Fibroblast of skin of right biceps (primary cell): ENCODE results near the gene GMPPB.
"Not testable (repeated sequence)": the region's sequence is repeated elsewhere in the genome, so short reads cannot be mapped to it uniquely, and the experiment has no call there.

ENCODE experiments used
- DNase-seq: peaks from one replicate; pipeline ENCODE4 v3.0.0-alpha.2; 2013

The GMPPB gene

DNA sequence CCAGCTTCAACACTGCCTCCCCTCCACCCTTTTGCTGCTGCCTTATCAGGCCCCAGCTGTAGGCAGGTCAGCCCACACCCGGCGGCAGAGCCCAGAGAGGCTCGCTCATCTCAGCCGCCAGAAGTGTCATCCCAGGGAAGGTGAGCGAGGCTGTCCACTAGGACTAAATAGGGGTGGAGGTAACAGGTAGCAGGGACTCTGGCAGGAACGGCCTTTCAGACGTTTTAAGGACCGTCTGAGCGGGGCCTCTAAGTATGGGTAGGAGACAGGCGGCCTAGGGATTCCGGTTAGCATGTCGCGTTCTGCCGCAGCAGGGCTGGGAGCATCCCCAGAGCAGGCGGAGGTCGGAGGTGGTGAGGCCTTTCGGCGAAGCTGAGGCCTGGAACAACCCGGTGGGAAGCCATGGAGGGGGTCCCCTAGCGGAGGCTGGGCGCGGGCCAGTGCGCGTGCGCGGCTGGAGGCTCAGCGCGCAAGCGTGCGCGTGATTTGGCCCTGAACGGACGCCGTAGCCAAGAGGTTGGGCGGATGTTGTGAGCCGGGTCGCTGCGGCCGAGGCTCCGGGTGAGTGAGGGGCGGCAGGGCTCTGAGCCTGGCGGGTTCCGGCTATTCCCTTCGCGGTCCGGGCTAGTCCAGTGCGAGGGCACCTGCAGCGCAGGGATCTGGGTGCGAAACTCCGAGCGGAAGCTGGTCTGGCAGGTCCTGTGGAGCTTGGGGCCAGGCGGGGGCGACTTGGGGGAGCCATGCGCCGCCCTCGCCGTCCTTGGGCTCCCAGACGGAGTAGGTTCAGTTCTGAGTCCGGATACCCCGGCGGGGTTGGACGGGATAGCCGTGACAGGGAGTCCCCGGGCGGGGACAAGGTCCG, 34.5 kb downstream of the GMPPB start, which contains the start of the genes MST1 and RNF123:
Gene MST1 (minus strand): TSS at position 429 of the 862 bp plus-strand sequence. CDS start 783 bp downstream, outside the sequence.
Gene RNF123 (plus strand): TSS at position 512 of the 862 bp plus-strand sequence. CDS start 1,609 bp downstream, outside the sequence.
- DNase-seq: peak; percentile 92

DNA sequence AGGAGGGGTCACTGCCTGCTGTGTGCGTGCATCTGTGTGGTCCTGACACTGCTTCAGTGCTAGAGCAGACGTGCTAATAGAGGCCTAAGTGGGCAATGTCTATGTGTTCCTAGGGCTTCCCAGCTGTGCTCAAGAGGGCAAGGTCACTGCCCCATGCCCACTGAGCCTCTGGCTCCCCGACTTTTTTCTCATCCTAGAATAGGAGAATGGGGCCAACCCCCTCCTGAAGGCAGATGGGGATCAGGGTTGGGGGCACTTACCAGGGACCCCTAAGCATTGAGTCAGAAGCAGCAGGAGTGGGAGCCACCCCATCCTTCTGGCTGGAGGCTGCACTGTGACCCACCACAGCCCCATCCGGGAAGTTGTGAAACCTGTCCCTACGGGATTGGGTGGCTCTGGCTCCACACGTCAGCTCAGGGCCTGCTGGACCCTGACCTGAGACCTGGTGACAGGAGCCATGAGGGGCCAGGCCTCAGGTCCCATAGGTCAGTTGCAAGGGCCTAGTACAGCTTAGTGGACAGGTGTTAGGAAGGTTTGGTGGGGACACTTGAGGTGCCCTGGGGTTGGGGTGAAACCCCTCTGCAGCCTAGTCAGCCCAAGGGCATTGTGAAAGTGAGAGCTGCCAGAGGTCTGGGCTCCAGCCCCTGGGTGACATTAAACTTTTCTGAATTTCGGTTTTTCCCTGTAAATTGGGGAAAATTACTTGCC, 35.3 kb downstream of the GMPPB start:
- not testable (repeated sequence) for DNase-seq

DNA sequence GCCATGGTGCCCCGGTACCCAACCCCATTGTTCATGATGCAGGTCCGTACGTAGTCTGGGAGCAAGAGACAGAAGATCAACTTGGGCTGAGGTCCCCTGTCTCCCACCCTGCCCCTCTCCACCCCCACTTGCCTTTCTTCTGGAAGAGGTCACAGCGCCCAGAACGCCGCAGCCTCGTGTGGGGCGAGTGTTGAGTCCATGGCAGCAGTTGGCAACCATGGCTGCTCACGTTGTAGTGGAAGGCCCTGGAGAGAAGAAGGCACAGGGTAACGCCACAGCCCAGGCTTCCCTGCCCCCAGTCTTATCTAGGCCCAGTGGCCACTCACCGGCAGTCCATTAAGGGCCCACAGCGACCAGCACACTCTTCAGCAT, 36.3 kb downstream of the GMPPB start:
- DNase-seq: not testable (repeated sequence)

DNA sequence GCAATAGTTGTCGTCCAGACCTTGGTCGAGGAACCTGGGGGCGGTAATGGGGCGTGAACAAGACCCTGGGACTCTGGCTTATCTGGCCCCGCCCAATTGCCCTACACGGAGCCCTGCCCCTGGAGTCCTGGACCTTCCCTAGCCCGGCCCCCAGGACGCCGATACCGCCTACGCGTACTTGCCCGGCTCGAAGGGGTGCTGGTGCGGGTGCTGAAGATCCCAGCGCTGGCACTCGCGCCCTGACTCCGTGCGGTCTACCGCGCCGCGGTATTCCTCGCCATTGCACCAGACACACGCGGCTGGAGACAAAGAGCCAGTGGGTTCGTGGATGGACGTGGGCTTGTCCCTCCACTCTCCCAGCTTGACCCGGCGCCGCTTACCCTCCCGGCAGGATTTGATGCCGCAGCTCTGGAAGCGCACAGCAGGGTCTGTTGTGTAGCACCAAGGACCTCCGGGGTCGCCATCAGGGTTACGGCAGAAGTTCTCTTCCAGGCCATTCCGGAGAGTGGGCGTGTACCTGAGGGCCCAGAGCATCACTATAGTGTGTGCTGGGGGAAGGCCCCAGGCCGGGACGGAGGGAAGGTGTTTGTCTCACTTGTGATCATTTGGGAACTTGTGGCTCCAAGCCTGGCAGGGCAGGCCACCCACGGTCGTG, 36.9 kb downstream of the GMPPB start:
- DNase-seq: peak; percentile 47

DNA sequence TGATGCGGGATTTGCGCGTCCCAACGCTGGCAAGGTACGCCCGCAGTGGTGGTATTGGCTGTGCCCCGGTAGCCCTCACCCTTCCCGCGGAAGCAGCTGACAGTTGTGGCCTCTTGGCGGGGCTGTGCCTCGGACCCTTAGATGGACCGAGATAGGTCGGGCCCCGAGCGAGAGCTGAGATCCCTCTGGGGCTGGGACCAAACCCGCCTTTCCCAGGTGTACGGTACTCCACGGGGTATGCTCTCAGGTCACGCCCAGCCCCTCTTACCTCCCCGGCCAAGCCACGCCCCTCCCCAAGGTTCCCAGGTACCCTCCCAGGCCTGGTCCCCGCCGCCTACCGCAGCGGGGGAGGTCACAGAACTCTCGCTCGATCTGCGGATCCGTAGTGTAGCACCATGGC, 37.4 kb downstream of the GMPPB start:
- DNase-seq: not testable (repeated sequence)

DNA sequence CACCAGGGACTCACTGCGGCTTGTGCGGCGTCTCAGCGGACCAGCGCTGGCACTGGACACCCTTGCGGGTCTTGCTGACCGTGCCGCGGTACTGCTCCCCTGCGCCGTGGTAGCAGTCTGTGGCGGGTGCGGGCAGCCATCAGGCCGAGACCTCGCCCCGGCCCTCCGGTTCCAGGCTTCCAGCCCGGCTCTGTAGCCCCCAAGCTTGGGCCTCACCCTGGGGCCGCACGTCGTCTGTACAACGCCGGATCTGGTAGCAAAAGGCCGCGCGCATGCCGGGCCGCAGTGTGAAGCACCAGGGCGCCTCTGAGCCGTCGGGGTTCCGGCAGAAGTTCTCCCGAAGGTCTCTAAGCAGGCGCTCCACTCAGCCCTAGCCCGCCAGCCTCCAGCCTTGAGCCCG, 37.9 kb downstream of the GMPPB start:
- not testable (repeated sequence) for DNase-seq

DNA sequence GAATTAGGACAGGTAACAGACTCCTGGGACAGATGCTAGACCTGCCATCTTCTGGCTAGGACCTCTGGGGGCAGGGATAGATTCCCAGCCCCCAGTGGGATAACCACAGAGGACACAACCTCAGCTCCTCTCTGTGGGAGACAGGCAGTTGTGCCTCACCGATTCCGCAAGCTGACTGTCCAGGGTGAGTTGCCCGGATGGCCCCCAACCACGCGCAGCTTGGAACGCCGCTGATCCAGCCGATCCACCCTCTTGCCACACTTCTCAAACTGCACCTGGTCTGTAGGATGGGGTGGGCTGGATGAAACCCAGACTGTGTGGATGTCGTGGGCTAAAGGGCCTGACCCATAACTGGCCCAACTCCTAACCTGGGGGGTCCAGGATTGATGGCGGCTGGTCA, 38.6 kb downstream of the GMPPB start:
- DNase-seq: not testable (repeated sequence)

DNA sequence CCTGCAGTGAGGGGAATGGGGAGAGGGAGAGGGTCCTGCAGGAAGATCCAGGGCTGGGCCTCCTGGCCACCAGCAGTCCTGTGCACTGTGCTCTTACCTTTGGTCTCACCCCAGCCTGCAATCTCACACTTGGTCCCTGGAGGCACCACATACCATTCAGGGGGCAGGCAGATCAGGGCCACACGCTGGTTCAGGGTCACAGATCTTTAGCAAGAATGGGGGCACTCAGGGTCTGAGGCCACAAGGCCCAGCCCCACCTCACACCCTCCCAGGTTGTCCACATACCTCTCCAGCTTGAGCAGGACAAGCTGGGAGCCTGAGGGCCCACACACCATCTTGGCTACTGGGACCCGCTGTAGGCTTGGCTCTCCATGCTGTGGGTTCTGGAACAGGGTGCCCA, 39.3 kb downstream of the GMPPB start:
- DNase-seq: not testable (repeated sequence)

DNA sequence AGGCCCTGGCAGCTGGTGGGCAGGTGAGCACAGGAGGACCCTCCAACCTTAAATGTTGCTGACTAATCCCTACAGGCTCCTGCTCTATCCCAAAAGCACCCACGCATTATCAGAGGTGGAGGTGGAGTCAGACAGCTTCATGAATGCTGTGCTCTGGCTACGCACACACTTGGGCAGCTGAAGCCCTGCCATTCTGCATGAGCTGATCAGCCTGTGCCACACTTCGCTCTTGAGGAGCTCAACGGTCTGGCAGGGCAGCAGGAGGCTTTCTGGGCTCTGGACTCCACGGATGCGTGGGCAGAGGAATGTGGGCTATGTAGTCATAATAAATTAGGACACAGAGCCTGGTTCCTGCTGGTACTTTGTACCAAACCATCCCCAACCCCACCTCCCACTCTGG, 40.6 kb downstream of the GMPPB start:
- no peak for DNase-seq

DNA sequence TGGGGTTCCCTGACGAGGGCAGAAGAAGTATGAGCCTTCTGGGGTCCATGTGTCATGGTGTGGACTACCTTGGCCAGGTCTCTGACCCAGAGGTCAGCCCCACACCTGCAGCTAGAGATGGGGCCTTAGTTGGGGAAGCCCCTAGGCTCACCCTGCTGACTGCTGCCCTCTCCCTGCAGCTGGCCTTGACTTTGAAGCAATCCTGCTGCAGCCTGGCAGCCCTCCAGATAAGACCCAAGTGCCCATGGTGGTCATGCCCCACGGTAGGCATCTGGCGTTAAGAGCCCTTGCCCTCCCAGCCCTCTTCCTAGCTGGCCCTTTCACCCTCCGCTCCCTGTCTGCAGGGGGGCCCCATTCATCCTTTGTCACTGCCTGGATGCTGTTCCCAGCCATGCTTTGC, 42.2 kb downstream of the GMPPB start:
- no peak for DNase-seq

DNA sequence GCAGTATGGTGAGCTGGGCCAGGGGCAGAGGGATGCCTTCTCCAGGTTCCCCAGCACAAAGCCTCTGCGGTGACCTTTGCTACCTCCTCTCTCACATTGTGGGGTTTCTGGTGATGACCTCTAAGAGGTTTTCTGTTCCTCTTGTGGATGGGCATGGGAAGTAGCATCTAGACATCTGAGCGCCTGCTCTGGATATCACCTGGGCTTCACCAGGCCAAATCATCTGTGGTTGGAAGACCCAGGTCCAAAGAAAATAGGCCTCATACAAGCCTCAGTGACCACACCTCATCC, 42.6 kb downstream of the GMPPB start:
- no peak for DNase-seq

DNA sequence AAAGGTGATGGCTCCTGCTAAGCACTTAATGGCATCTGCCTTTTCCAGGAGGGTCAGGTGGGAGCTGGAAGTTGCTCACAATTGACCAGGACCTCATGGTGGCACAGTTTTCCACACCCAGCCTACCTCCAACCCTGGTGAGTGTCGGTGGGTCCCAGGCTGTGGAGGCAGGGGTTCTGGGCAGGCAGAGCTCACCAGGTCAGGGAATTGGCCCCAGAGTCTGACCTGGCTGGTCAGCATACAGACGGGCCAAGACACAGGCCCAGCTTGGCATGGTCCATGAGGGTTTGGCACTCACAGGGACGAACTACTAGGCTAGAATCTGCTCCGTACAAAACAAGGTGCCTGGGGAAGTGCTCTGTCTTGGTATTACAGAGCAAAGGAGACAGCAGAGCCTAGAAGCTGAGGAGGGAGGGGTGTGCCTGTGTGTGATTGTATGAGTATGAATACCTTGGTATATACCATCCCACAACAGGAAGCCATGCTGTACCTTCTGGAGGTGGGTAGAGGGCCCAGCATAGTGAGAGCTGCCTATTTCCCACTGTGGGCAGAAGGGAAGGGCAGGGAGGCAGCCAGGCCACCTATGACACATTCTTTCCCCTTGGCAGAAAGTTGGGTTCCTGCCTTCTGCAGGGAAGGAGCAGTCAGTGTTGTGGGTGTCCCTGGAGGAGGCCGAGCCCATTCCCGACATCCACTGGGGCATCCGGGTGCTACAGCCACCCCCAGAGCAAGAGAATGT, 43.1 kb downstream of the GMPPB start:
- DNase-seq: no peak

DNA sequence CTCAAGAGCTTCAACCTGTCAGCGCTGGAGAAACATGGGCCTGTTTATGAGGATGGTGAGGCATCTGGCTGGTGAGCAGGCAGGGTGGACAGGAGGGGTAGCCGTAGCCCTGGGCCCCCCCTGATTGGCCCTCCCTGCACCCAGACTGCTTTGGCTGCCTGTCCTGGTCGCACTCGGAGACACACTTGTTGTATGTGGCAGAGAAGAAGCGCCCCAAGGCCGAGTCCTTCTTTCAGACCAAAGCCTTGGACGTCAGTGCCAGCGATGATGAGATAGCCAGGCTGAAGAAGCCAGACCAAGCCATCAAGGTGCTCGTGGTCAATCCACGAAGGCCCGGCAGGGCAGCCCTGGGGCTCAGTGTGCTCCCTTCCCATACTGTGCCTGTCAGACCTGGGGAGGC, 47.8 kb downstream of the GMPPB start:
- DNase-seq: no peak

DNA sequence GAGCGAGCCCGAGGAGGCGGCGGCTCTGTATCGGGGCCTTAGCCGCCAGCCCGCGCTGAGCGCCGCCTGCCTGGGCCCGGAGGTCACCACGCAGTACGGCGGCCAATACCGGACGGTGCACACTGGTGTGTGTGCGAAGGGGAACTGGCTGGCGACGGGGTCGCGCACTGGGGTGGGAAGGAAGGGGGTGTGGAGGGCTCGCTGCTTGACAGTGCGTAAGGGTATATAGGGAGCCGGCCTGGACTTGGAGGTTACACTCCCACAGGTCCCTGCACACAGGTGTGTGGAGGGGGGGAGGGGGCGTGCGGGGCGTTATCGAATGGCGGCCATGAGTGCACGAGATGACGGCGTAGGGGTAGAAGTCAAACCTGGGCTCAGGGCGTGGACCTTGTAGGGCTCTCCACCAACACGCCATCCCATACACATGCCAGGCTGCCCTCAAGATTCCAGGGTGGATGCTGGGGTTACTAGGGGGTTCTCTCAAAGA, 49.2 kb downstream of the GMPPB start:
- no peak for DNase-seq

DNA sequence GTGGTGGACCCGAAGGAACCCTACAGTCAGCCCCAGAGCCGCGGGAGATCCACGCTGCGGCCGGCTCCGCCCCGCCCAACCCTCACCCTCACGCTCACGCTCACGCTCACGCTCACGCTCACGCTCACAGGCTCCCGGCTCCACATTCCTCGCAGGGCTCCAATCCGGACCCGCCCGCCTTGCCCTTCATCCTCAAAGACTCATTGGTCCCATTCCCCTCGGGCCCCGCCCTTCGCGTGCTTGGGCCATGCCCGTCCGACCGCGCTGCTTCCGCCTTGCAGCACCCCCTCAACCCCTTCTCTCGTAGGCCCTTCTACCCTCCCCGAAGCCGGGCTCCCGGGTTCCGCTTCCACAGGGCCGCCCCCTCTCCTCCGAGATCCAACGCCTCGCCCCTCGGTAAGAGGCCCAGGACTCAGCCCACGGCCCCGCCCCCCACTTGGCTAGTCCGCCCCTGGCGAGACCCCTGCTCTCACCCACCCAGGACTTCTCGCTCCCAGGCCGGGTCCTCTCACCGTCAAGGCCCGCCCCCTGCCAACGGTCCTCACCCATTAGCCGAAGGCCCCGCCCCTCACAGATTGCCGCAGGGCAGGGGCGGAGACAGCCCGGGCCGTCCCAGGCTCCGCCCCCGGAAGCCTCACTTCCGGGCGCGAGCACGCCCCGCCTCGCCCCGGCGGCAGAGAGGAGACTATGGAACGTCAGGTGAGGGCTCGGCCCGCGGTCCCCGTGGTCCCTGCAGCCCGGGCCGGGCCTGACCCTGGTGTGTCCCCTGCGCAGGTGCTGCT, 49.8 kb downstream of the GMPPB start, which contains the start of gene APEH:
Gene APEH (plus strand): TSS at position 637 of the 782 bp plus-strand sequence. CDS start 51 bp downstream, at position 688.
- DNase-seq: peak; percentile 98

DNA sequence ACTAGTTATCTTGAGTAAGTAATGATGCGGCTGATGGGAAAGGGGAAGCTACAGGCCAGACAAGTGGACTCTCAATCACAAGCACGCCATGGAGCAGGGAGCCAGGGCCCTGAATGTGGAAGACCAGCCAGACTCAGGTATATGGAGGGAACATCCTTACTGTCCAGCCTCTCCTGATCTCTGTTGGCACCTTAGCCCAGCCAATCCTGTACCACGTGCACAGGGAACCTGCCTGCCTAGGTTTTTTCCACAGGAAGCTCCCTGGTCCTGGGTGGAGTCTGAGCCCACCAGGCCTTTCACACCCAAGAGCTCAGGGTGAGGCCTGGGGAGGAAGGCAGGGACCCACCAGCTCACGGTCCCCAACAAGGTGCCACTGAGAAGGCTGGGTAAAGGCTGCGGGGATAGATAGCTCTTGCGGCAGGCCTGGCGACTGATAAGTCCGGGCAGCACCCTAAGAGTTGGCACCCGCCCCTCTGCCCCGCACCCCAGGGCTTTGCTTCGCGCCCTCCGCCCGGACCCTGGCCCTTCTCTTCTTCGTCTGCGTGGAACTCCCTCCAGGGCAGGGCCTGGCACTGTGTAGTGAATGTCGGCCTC, 50.5 kb downstream of the GMPPB start:
- no peak for DNase-seq

DNA sequence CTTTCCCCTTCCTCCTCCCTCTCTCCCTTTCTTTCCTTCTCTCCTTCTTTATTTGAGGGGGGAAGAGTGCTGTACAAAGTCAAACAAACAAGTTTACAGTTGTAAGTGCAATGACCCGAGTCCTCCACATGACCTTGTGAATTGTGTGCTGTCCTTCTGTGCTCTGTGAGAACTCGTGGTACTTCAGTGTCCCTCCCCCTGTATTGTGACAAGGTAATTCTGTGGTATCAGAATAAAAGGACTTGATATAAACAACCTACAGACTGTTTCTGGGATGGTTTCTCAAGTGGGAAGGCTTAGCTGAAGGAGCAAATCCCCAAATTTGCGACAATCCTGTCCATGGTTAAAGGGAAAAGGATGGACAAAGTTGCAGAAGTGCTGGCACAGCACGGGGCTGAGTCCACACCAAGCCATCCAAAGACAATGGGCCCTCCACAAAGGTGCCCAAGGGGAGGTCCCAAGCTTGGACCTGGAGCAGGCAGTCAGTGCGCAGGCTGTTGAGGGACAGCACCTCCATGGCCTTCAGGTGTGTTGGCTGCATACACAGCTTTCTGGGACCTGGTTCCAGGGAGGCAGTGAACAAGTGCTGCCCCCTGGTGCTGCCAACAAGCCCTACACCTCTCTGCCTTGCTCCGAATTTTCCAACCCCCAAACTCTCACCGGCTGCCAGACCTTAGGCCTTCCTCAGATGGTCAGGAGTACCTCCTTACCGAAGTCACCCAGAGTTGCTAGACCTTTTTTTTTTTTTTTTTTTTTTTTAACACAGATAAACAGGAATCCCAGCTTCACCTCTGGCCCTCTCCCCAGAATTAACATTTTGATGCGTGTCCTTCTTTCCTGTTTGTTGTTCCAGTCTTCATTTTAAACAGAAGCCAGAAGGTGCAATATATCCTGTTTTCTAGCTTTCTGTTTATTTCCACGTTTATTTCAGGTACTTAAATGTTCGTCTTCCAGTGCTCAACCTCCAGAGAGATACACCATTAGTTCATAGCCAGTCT, 52.2 kb downstream of the GMPPB start:
- peak; percentile 50 for DNase-seq

DNA sequence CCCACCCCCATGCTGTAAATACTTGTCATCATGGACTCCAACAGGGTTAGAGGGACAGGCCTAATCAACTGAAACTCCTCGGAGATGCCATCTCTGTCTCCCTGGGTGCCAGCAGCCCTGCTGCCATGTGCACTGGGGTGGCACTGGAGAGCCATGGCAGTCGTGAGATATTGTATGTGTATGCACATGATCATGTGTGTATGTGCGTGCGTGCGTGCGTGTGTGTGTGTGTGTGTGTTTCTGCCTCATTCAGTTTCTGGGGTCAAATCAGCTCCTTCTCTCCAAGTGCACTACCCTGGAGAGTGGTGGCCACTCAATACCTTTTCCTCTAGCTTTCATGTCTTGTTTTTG, 52.8 kb downstream of the GMPPB start:
- no peak for DNase-seq
